A673 (cell line): ENCODE results near the gene RTN4RL1. TPM values are rescaled to one million over a fixed set of nuclear protein-coding genes. Genes with fewer than 3 reads are reported as not detected.
A peak's percentile ranks its signal among the peaks of the same experiment; 100 is the strongest.

Source experiments
- BruUV-seq: library from RNA; stranded (reverse); fragments of 400-500 nt; replicated peaks from 2 replicates; lab custom pipeline; 2021; lab: Mats Ljungman, UMichigan
- CTCF ChIA-PET: fragments of 300-600 bp; sonication (Branson Sonifier 250); formaldehyde crosslinking; loops from one replicate; lab custom pipeline; 2022; ENCODE audit warnings: antibody characterized with exemption; lab: Charles Lee
- POLR2A ChIA-PET: fragments of 300-600 bp; sonication (Branson Sonifier 250); formaldehyde crosslinking; loops from one replicate; lab custom pipeline; 2022; ENCODE audit warnings: antibody characterized with exemption; ENCODE audit not compliant: low non-redundant PET; lab: Charles Lee
- DNase-seq: peaks from one replicate; pipeline ENCODE4 v3.0.0-alpha.2; 2015; ENCODE audit warnings: low spot score
- H3K27ac ChIP-seq: fragments of 200-600 bp; sonication (generic); 2 replicates; pipeline ENCODE4 v1.5.1; 2016; ENCODE audit warnings: mixed run types, low read depth, mild to moderate bottlenecking, mixed read lengths, antibody characterized with exemption, low read length; ENCODE audit not compliant: poor library complexity, severe bottlenecking
- H3K27me3 ChIP-seq: fragments of 200-600 bp; sonication (generic); replicated peaks from 2 replicates; pipeline ENCODE4 v1.6.1; 2017; ENCODE audit warnings: mixed run types, low read depth, mild to moderate bottlenecking, mixed read lengths, antibody characterized with exemption, low read length; ENCODE audit not compliant: insufficient read depth, poor library complexity
- H3K36me3 ChIP-seq: fragments of 200-600 bp; sonication (generic); 2 replicates; pipeline ENCODE4 v1.6.1; 2016; ENCODE audit warnings: mixed run types, mild to moderate bottlenecking, mixed read lengths, antibody characterized with exemption, low read length; ENCODE audit not compliant: insufficient read depth, poor library complexity, severe bottlenecking
- H3K4me1 ChIP-seq: fragments of 200-600 bp; sonication (generic); 2 replicates; pipeline ENCODE4 v1.6.1; 2017; ENCODE audit warnings: mixed run types, mild to moderate bottlenecking, mixed read lengths, antibody characterized with exemption, low read length; ENCODE audit not compliant: insufficient read depth, poor library complexity, severe bottlenecking
- H3K4me3 ChIP-seq: fragments of 200-600 bp; sonication (generic); 2 replicates; pipeline ENCODE4 v1.5.1; 2016; ENCODE audit warnings: low read depth, mixed run types, mild to moderate bottlenecking, mixed read lengths, low read length; ENCODE audit not compliant: poor library complexity, severe bottlenecking
- H3K9me3 ChIP-seq: fragments of 200-600 bp; sonication (generic); 2 replicates; pipeline ENCODE4 v1.6.1; 2016; ENCODE audit warnings: mixed run types, low read depth, mild to moderate bottlenecking, mixed read lengths, antibody characterized with exemption, low read length; ENCODE audit not compliant: poor library complexity, severe bottlenecking
- EZH2 ChIP-seq: fragments of 200-600 bp; sonication (generic); IDR thresholded peaks from 2 replicates; pipeline ENCODE4 v1.6.1; 2017; ENCODE audit warnings: borderline replicate concordance, low read depth, mild to moderate bottlenecking, mixed read lengths, antibody characterized with exemption, low read length; ENCODE audit not compliant: poor library complexity, severe bottlenecking
- intact Hi-C: fragments of 100-400 bp; cut with micrococcal nuclease; formaldehyde crosslinking; loops from one replicate; pipeline ENCODE4 v1.10.0; 2022; ENCODE audit not compliant: unreplicated experiment
- total RNA-seq: library from RNA; stranded (reverse); gene quantifications from 2 replicates; pipeline ENCODE4 v1.2.3, GENCODE V29; 2021
- TF ChIP-seq, protein P1 (sequence below): fragments of 300-800, 200-600 bp; sonication (generic); conservative IDR thresholded peaks from 2 replicates; pipeline ENCODE4 v1.5.1; 2017; ENCODE audit warnings: low read depth, mild to moderate bottlenecking, antibody characterized with exemption, low read length, moderate library complexity, mixed read lengths

Gene RTN4RL1
- total RNA-seq, 1 experiment from 2014 or later, result 0.80 TPM

DNA sequence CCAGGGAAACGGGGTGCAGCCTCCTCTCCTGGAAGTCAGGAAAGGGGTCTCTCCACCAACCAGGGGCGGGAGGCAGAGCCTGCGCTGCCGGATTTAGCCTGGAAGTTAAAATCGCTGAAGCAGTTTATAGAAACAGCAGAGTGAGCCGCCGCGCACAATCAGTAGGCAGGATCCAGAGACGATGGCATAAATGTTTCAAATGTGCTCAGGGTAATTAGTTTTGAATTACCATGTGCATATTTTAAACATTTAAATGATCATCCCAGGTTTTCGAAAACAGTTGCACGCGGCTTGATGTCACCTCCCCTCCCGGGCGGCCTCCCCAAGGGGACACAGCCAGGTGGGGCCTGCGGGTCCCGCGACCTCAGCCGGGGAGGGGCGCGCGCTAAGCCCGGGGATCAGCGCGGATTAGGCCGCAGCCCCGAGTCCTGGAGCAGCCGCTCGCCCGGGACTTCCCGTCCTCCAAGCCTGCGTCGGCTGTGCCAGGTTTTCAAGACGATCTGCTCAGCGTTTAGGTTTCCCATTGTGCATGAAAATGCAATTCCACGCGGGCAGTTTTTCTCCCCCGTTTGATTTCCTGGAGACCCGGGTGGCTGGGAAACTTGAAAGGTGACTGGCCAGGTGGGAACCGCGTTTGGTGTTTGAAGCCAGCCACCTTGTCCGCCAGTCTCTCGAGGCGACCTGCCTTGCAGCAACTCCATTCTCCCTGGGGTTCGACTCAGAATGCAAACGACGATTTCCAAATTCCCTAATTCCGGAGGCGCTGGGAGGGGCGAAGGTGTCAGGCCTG lies 117.0 kb downstream of the RTN4RL1 start:
- ChIA-PET CTCF (interaction anchor here (0.7 to 1.4 kb wide), 9 partner anchors 12 to 337 kb away, joined by 3 to 20 read pairs (median 4); partner anchors contain the start of genes OVCA2 and RTN4RL1), POLR2A (no interaction called here)
- Histone ChIP-seq H3K36me3 (no peaks in the 10 kb centered on the region), H3K4me3 (peak overlapping the region; percentile 44), H3K4me1 (peaks cover 13% of the 10 kb centered on the region), H3K9me3 (no peaks in the 10 kb centered on the region), H3K27ac (no peak overlapping the region), H3K27me3 (no peaks in the 10 kb centered on the region)
- DNase-seq, result peak; percentile 72
- intact Hi-C loops, result loop anchor here (1.0 to 5.0 kb wide), 3 partner anchors 117 to 337 kb away; partner anchors contain the start of genes OVCA2 and RTN4RL1
- TF ChIP-seq, protein P1, sequence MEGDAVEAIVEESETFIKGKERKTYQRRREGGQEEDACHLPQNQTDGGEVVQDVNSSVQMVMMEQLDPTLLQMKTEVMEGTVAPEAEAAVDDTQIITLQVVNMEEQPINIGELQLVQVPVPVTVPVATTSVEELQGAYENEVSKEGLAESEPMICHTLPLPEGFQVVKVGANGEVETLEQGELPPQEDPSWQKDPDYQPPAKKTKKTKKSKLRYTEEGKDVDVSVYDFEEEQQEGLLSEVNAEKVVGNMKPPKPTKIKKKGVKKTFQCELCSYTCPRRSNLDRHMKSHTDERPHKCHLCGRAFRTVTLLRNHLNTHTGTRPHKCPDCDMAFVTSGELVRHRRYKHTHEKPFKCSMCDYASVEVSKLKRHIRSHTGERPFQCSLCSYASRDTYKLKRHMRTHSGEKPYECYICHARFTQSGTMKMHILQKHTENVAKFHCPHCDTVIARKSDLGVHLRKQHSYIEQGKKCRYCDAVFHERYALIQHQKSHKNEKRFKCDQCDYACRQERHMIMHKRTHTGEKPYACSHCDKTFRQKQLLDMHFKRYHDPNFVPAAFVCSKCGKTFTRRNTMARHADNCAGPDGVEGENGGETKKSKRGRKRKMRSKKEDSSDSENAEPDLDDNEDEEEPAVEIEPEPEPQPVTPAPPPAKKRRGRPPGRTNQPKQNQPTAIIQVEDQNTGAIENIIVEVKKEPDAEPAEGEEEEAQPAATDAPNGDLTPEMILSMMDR, result no peak
- TF ChIP-seq EZH2, result no peak
- BruUV-seq, result no TSS peak

DNA sequence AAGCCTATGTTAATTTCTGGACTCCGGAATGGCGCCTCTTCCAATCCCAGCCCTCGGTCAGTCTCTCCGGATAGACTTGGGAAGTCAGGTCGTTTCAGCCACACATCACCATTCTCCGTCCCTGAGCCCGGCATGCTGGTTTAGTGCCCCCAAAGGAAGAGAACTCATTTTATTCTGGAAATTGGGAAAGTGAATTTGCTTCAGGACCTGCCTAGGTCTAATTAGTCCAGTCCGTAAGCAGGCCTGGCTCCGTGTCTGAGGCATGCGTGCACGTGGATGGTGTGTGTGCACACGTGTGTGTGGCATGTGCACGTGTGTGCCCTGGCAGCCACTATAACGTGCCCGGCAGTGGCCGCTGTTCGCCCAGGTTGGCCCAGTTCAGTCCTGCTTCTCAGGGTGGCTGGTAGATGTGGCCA lies 117.9 kb downstream of the RTN4RL1 start:
- H3K27ac ChIP-seq, result no peak overlapping the region
- no peak for DNase-seq
- H3K4me1 ChIP-seq, result peaks cover 13% of the 10 kb centered on the region
- no peaks in the 10 kb centered on the region for H3K36me3 ChIP-seq
- TF ChIP-seq, protein P1, result no peak
- TF ChIP-seq EZH2, result no peak
- BruUV-seq, result no TSS peak
- no peaks in the 10 kb centered on the region for H3K9me3 ChIP-seq
- intact Hi-C loops, result loop anchor here (5.0 kb wide), 1 partner anchor 135 kb away; the partner anchor contains the start of gene OVCA2
- ChIA-PET CTCF (no interaction called here), POLR2A (no interaction called here)
- H3K27me3 ChIP-seq, result no peaks in the 10 kb centered on the region
- H3K4me3 ChIP-seq, result no peak overlapping the region

DNA sequence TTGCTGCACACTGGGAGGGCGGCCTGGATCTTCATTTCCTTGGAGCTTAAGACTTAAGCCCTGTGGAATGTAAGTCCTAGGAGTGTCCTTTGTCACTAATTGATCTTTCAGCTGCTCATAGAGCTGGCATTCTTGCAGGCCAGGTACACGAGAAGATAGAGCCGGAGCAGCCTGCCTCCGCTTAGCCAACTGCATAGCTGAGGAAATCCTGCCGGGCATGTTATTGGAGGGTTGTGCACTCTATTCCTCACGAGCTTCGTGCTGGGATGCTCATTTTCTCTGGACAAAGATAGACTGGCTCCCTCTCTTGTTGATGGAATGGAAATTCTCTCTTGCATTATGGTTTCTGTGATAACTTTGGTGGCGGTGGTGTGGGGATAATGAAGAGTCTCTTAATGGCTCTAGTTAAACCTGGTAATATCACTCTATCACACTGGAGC lies 118.5 kb downstream of the RTN4RL1 start:
- TF ChIP-seq, protein P1, result no peak
- no peak for TF ChIP-seq EZH2
- Histone ChIP-seq H3K36me3 (no peaks in the 10 kb centered on the region), H3K27ac (no peak overlapping the region), H3K4me3 (no peak overlapping the region), H3K27me3 (no peaks in the 10 kb centered on the region), H3K4me1 (peaks cover 13% of the 10 kb centered on the region), H3K9me3 (no peaks in the 10 kb centered on the region)
- ChIA-PET POLR2A (interaction anchor here (0.7 kb wide), 1 partner anchor 25 kb away, joined by 8 read pairs; no protein-coding TSS in a partner anchor), CTCF (interaction anchor here (1.0 kb wide), 1 partner anchor 148 kb away, joined by 3 read pairs; the partner anchor contains the start of gene HIC1)
- peak; percentile 25 for DNase-seq
- intact Hi-C loops, result loop anchor here (5.0 kb wide), 1 partner anchor 136 kb away; the partner anchor contains the start of gene OVCA2
- BruUV-seq, result no TSS peak
